Smooth muscle cell (in vitro differentiated cells): ENCODE data around the gene TMEM235. TPM values are rescaled to one million over a fixed set of nuclear protein-coding genes. Genes with fewer than 3 reads are reported as not detected.

Experiments used
- DNase-seq: peaks from one replicate; lab custom pipeline; 2025; ENCODE audit not compliant: unreplicated experiment; lab: John Stamatoyannopoulos, UW
- H2AFZ ChIP-seq: fragments of 200-600 bp; sonication (generic); 2 replicates; pipeline ENCODE4 v1.6.0; 2016; ENCODE audit warnings: antibody characterized with exemption, low read depth, mild to moderate bottlenecking
- H3F3A ChIP-seq: fragments of 200-600 bp; sonication (generic); 2 replicates; pipeline ENCODE4 v1.6.0; 2017; ENCODE audit warnings: antibody characterized with exemption, low read depth
- H3K27ac ChIP-seq: fragments of 200-600 bp; sonication (generic); 2 replicates; pipeline ENCODE4 v1.5.1; 2016; ENCODE audit warnings: low read depth, mild to moderate bottlenecking
- H3K27me3 ChIP-seq: fragments of 200-600 bp; sonication (generic); 2 replicates; pipeline ENCODE4 v1.6.1; 2016; ENCODE audit warnings: low read depth, mild to moderate bottlenecking
- H3K36me3 ChIP-seq: fragments of 200-600 bp; sonication (generic); 2 replicates; pipeline ENCODE4 v1.5.1; 2016; ENCODE audit warnings: low read depth
- H3K4me1 ChIP-seq: fragments of 200-600 bp; sonication (generic); 2 replicates; pipeline ENCODE4 v1.5.1; 2016; ENCODE audit warnings: low read depth
- H3K4me2 ChIP-seq: fragments of 200-600 bp; sonication (generic); 2 replicates; pipeline ENCODE4 v1.6.0; 2016; ENCODE audit warnings: mild to moderate bottlenecking
- H3K4me3 ChIP-seq: fragments of 200-600 bp; sonication (generic); 2 replicates; pipeline ENCODE4 v1.5.1; 2016; ENCODE audit warnings: mild to moderate bottlenecking
- H3K79me2 ChIP-seq: fragments of 200-600 bp; sonication (generic); 2 replicates; pipeline ENCODE4 v1.6.0; 2016; ENCODE audit warnings: low read depth, mild to moderate bottlenecking
- H3K9ac ChIP-seq: fragments of 200-600 bp; sonication (generic); 2 replicates; pipeline ENCODE4 v1.6.0; 2016; ENCODE audit warnings: low read depth
- H3K9me3 ChIP-seq: fragments of 200-600 bp; sonication (generic); replicated peaks from 2 replicates; pipeline ENCODE4 v1.5.1; 2016; ENCODE audit warnings: low read depth
- H4K20me1 ChIP-seq: fragments of 200-600 bp; sonication (generic); 2 replicates; pipeline ENCODE4 v1.6.0; 2016; ENCODE audit warnings: low read depth
- CTCF ChIP-seq: fragments of 200-600 bp; sonication (generic); IDR thresholded peaks from 2 replicates; pipeline ENCODE4 v1.5.1; 2017; ENCODE audit warnings: borderline replicate concordance, mild to moderate bottlenecking, antibody characterized with exemption; ENCODE audit not compliant: insufficient read depth, poor library complexity, severe bottlenecking
- WGBS: methylation state at CpG from one replicate; pipeline ENCODE4 v1.1.7; 2016; ENCODE audit warnings: low lambda C conversion rate; 5-methylcytosine and 5-hydroxymethylcytosine counted together
- polyA plus RNA-seq: library from polyadenylated mRNA; unstranded; fragments of >200 nt; fragmentation: Nextera tagmentation; extraction: Ambion mirVana; gene quantifications from 2 replicates; pipeline ENCODE4 v1.2.1, GENCODE V29; 2016
- small RNA-seq: library from RNA; depleted of rRNA; stranded (forward); fragments of <200 nt; gene quantifications from one replicate; pipeline ENCODE3, GENCODE V24; 2014
- total RNA-seq: library from RNA; depleted of rRNA; stranded (reverse); fragments of >200 nt; gene quantifications from 2 replicates; pipeline ENCODE4 v1.2.3, GENCODE V29; 2014

Gene TMEM235
- total and polyA plus RNA-seq, 2 experiments from 2014 or later = not detected

GRCh38 chr17:78284146-78284545 is 52.7 kb downstream of the TMEM235 start:
- Histone ChIP-seq H3K36me3 (no peaks in the 10 kb centered on the region), H2AFZ (no peak overlapping the region), H4K20me1 (no peaks in the 10 kb centered on the region), H3K79me2 (no peaks in the 10 kb centered on the region), H3K9ac (no peak overlapping the region), H3K27me3 (no peaks in the 10 kb centered on the region), H3K9me3 (no peaks in the 10 kb centered on the region), H3K4me2 (peak overlapping the region; percentile 31), H3F3A (no peaks in the 10 kb centered on the region), H3K27ac (peak overlapping the region; percentile 24), H3K4me3 (no peak overlapping the region), H3K4me1 (peaks cover 5% of the 10 kb centered on the region)
- no peak for TF ChIP-seq CTCF
- DNase-seq = no peak
- WGBS = 37% methylated on average over 10 of the region's 10 CpGs

GRCh38 chr17:78289004-78289403 is 57.6 kb downstream of the TMEM235 start:
- Histone ChIP-seq H2AFZ (no peak overlapping the region), H3K4me3 (no peak overlapping the region), H3K9me3 (no peaks in the 10 kb centered on the region), H3K27ac (no peak overlapping the region), H3K79me2 (no peaks in the 10 kb centered on the region), H3K9ac (no peak overlapping the region), H4K20me1 (no peaks in the 10 kb centered on the region), H3K36me3 (no peaks in the 10 kb centered on the region), H3K27me3 (no peaks in the 10 kb centered on the region), H3K4me1 (no peaks in the 10 kb centered on the region), H3K4me2 (no peak overlapping the region), H3F3A (no peaks in the 10 kb centered on the region)
- TF ChIP-seq CTCF = no peak
- DNase-seq = no peak
- WGBS = 95% methylated on average over 6 of the region's 6 CpGs

GRCh38 chr17:78289802-78290363 is 58.5 kb downstream of the TMEM235 start:
- Histone ChIP-seq H3K4me2 (no peak overlapping the region), H3F3A (no peaks in the 10 kb centered on the region), H3K4me3 (no peak overlapping the region), H4K20me1 (no peaks in the 10 kb centered on the region), H2AFZ (no peak overlapping the region), H3K27me3 (no peaks in the 10 kb centered on the region), H3K36me3 (no peaks in the 10 kb centered on the region), H3K79me2 (no peaks in the 10 kb centered on the region), H3K9me3 (no peaks in the 10 kb centered on the region), H3K27ac (no peak overlapping the region), H3K9ac (no peak overlapping the region), H3K4me1 (no peaks in the 10 kb centered on the region)
- no peak for DNase-seq
- 27% methylated on average over 14 of the region's 15 CpGs for WGBS
- TF ChIP-seq CTCF = peak; percentile 77

Small RNA genes within 50 kb of the gene (small RNA-seq; reads per million reads assigned to genes)
- gene AC087645.1 = not detected

Other genes starting within 250 kb of the TMEM235 start
- 24.1 and 42.2 TPM in 2 replicates for gene TMC6, start 102.9 kb upstream of the TMEM235 start, total RNA-seq
- gene TMC6, start 102.9 kb upstream of the TMEM235 start, polyA plus RNA-seq = 40.2 and 65.3 TPM in 2 replicates
- gene TMC8, start 100.9 kb upstream of the TMEM235 start, total RNA-seq = 0.04 and 0.27 TPM in 2 replicates
- 0.38 and 1.2 TPM in 2 replicates for gene TMC8, start 100.9 kb upstream of the TMEM235 start, polyA plus RNA-seq
- not detected in 2 replicates for gene C17orf99, start 85.2 kb upstream of the TMEM235 start, total RNA-seq
- 0.29 and 1.7 TPM in 2 replicates for gene C17orf99, start 85.2 kb upstream of the TMEM235 start, polyA plus RNA-seq
- gene SYNGR2, start 63.0 kb upstream of the TMEM235 start, total RNA-seq = 55.3 and 64.7 TPM in 2 replicates
- gene SYNGR2, start 63.0 kb upstream of the TMEM235 start, polyA plus RNA-seq = 46.1 and 136 TPM in 2 replicates
- gene TK1, start 44.6 kb upstream of the TMEM235 start, total RNA-seq = 20.0 and 20.9 TPM in 2 replicates
- 53.7 and 72.7 TPM in 2 replicates for gene TK1, start 44.6 kb upstream of the TMEM235 start, polyA plus RNA-seq
- gene AFMID, start 44.3 kb upstream of the TMEM235 start, total RNA-seq = 63.7 and 64.9 TPM in 2 replicates
- 10.0 and 23.0 TPM in 2 replicates for gene AFMID, start 44.3 kb upstream of the TMEM235 start, polyA plus RNA-seq
- 7.7 and 15.3 TPM in 2 replicates for gene BIRC5, start 17.4 kb upstream of the TMEM235 start, total RNA-seq
- gene BIRC5, start 17.4 kb upstream of the TMEM235 start, polyA plus RNA-seq = 11.9 and 15.6 TPM in 2 replicates
- 116 and 172 TPM in 2 replicates for gene SOCS3, start 128.4 kb downstream of the TMEM235 start, total RNA-seq
- gene SOCS3, start 128.4 kb downstream of the TMEM235 start, polyA plus RNA-seq = 201 and 310 TPM in 2 replicates
- 29.5 and 29.9 TPM in 2 replicates for gene PGS1, start 147.0 kb downstream of the TMEM235 start, total RNA-seq
- 22.6 and 37.8 TPM in 2 replicates for gene PGS1, start 147.0 kb downstream of the TMEM235 start, polyA plus RNA-seq